RWPE1 (cell line): ENCODE results near the gene MITD1.

ENCODE experiments used
- CTCF ChIA-PET: fragments of 350-600 bp; sonication (Branson Sonifier 250); formaldehyde crosslinking; extraction: SDS; loops from one replicate; lab custom pipeline; 2021; lab: Yijun Ruan, JAX
- POLR2A ChIA-PET: fragments of 400-600 bp; formaldehyde crosslinking; extraction: SDS; loops from one replicate; lab custom pipeline; 2020; ENCODE audit warnings: antibody characterized with exemption; ENCODE audit not compliant: low non-redundant PET; lab: Yijun Ruan, JAX
- DNase-seq: peaks from one replicate; pipeline ENCODE4 v3.0.0; 2012; ENCODE audit warnings: low spot score
- H3K27ac ChIP-seq: fragments of 450-650 bp; 2 replicates; pipeline ENCODE4 v1.5.1; 2017
- CTCF ChIP-seq: fragments of 450-650 bp; conservative IDR thresholded peaks from 2 replicates; pipeline ENCODE4 v1.5.1; 2017; ENCODE audit warnings: low read depth, mild to moderate bottlenecking

Gene MITD1

DNA sequence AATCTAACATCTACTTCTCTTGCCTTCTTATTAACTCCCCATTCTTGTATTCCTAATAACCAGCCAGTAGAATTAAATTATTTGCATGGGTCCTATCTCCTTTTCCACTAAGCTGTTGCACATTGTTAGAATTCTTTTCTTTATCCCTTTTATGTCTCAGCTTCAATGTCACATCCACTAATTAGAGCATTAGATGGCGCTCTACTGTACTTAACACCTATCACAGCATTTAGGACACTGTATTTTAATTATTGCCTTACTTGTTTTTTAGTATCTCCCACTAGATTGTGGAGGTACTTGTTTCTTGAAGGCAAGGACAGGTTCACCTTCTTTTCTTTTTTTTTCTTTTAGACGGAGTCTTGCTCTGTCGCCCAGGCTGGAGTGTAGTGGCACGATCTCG is 22.3 kb downstream of the MITD1 start:
- ChIA-PET CTCF (interaction anchor here (0.5 to 0.6 kb wide), 2 partner anchors 27 to 177 kb away, joined by 3 read pairs; no protein-coding TSS in a partner anchor), POLR2A (no interaction called here)
- TF ChIP-seq CTCF = no peak
- DNase-seq = no peak
- no peak overlapping the region for H3K27ac ChIP-seq

GRCh38 chr2:99156891-99157290 is 24.0 kb downstream of the MITD1 start:
- ChIA-PET CTCF (interaction anchor here (2.6 kb wide), 1 partner anchor 12 kb away, joined by 11 read pairs; no protein-coding TSS in a partner anchor), POLR2A (no interaction called here)
- no peak for DNase-seq
- no peak for TF ChIP-seq CTCF
- no peak overlapping the region for H3K27ac ChIP-seq

GRCh38 chr2:99154643-99155536 is 26.0 kb downstream of the MITD1 start, which contains the start of the genes LIPT1 and TSGA10:
Gene LIPT1, plus strand, starts transcription at chr2:99154967. Its CDS starts 6,991 bp downstream, at chr2:99161958.
Gene TSGA10, minus strand, starts transcription at chr2:99154942. Its CDS starts 45,503 bp downstream, at chr2:99109439.
- peak within 1 kb of the TSS; percentile 83 for H3K27ac ChIP-seq
- ChIA-PET CTCF (interaction anchor here (0.6 to 2.6 kb wide), 5 partner anchors 14 to 219 kb away, joined by 3 to 11 read pairs (median 3); partner anchors contain the start of gene CRACDL), POLR2A (interaction anchor here (0.8 kb wide), 1 partner anchor 8 kb away, joined by 4 read pairs; no protein-coding TSS in a partner anchor)
- DNase-seq = peak; percentile 94
- no peak for TF ChIP-seq CTCF

DNA sequence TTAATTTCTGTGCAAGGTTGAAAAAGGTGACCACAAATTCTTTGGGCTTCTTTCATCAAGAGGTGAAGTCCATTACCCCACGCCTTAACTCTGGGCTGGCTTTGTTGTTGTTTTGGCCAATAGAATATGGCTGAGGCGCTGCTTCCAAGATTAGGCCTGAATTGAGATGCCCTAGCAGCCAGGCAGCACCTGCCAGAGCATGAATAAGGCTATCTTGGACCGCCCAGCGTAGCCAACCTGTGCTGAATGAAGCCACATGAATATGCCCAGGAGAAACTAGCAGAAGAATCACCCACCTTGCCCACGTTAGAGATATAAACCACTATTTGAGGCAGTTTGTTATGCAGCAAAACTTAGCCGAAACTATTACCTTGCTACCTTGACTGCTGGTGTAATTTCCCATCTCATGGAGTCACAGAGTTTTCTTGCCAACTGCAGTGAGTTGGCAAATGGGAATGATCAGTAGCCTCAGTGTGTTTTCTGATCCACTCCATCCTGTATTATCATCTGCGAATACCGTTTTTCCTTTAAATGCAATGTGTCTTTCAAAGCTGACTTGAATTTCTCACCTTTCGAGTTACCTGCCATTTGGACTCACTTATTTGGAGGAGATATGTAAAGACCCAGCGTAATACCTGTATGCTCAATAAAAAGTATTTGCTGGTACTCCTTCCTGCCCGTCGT is 26.8 kb downstream of the MITD1 start:
- ChIA-PET CTCF (no interaction called here), POLR2A (no interaction called here)
- no peak for DNase-seq
- H3K27ac ChIP-seq = peak overlapping the region; percentile 83
- no peak for TF ChIP-seq CTCF

GRCh38 chr2:99152199-99152895 is 28.5 kb downstream of the MITD1 start:
- TF ChIP-seq CTCF = no peak
- no peak overlapping the region for H3K27ac ChIP-seq
- CTCF ChIA-PET = no interaction called here
- POLR2A ChIA-PET = no interaction called here
- DNase-seq = no peak

DNA sequence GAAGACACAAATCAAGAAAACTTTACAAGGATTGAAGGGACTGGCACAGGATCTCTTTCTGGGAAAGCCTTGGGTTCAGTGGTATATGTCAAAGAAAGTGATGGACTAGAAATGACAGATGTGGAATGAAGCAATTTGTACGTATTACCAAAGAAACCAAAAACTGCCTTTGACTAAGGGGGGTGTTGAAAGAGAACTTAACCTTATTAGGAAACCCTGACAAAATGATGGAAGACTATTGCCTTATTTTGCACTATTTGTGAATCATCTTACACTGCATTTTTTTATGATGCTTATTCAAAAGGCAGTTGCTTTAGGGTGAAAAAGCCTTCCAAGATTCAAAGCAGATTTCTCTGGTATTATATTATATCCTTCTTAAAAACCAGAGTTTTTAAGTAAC is 30.2 kb downstream of the MITD1 start:
- H3K27ac ChIP-seq = no peak overlapping the region
- TF ChIP-seq CTCF = no peak
- no peak for DNase-seq
- ChIA-PET POLR2A (interaction anchor here (0.7 kb wide), 1 partner anchor 30 kb away, joined by 3 read pairs; no protein-coding TSS in a partner anchor), CTCF (interaction anchor here (0.7 kb wide), 1 partner anchor 116 kb away, joined by 3 read pairs; no protein-coding TSS in a partner anchor)
